K562 treated with DMSO at 1 percent for 24 hours (cell line): ENCODE measurements around the gene MR1. TPM values are rescaled to one million over a fixed set of nuclear protein-coding genes. Genes with fewer than 3 reads are reported as not detected.

Experiments used
- total RNA-seq: library from RNA; unstranded; fragments of 300-600 nt; gene quantifications from 2 replicates; pipeline ENCODE4 v1.2.3, GENCODE V29; 2022; ENCODE audit warnings: low read depth; ENCODE audit not compliant: insufficient read depth

The MR1 gene
- total RNA-seq: 16.8 and 18.4 TPM in 2 replicates

DNA sequence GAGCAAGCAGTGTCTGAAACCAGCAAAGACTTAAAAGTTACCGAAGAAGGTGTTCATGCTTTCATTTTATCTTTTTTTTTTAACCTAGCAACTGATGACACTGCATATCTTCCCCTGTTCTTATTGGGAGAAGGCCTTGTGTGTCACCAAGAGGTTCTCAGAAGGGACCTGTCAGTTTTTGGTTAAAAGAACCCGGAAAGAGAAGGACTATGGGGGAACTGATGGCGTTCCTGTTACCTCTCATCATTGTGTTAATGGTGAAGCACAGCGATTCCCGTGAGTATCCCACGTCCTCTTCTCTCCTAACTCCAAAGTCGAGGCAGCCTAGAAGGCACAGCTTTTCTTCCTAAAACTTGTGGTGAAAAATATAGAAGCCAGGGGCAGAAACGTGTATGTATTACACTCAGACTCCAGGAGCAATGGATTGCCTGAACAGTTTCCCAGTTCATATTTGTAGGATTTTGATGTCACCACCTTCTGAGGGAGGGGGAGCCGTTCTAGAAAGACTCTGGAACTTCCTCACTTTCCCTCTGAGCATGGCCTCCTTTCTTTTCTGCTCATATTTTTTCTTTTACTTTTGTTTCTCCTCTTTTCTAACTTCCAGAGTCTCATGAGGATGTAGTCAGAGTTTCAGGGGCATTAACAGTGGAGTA lies at the start of gene MR1:
TSS of gene MR1 (plus strand) at position 185 of the 653 bp plus-strand sequence. CDS start at position 210, 25 bp downstream.

DNA sequence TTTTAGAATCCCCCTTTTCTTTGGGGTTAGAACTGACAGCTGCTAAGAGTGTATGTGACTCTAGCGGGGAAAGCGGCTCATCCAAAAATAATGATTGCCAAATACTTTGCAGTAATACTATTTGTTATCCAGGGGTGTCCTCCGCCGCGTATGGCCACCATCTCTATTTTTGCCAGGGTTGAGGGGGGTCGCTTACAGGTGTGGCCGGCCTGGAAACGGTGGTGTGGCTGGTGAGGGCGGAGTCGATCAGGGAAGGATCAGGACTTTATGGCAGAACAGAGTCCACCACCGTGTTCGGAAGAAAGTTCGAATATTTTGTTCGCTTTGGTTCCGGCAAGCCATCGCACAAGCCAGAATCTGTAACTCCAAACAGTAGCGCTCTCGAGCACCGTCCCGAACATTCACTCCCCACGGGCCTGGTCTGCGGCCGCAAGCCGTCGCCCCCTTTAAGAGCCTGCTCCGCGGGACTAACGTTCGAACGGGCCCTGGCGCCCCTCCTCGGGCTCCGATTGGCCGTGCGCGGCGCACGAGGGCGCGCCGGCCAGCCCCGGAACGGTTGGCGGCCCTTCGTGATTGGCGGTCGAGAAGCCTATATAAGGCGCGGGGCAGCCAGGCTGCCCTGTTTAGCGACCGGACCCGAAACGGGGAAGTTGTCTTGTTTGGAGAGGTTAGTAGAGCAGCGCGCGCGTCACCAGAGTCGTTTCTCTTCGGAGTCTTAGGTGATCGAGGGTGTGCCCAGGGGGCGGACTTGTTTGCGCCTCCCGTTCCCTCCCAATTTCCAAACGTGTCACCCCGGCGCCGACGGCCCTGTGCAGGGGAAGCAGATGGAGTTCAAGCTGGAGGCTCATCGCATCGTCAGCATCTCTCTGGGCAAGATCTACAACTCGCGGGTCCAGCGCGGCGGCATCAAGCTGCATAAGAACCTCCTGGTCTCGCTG lies 54.6 kb downstream of the MR1 start, which contains the start of gene IER5:
TSS of gene IER5 (plus strand) at position 622 of the 938 bp plus-strand sequence. CDS start at position 825, 203 bp downstream.

Other genes with a start within 250 kb of the MR1 start
- 0.54 and 0.80 TPM in 2 replicates for gene KIAA1614, start 121.1 kb upstream of the MR1 start, total RNA-seq
- 8.6 and 9.7 TPM in 2 replicates for gene STX6, start 11.1 kb upstream of the MR1 start, total RNA-seq
- 121 and 123 TPM in 2 replicates for gene IER5, start 54.7 kb downstream of the MR1 start, total RNA-seq